Fibroblast of lung (primary cell): ENCODE results near the gene GNPTG.

Experiments
- EZH2 ChIP-seq: IDR thresholded peaks from 2 replicates; pipeline ENCODE4 v1.5.1; 2012; ENCODE audit warnings: low read length, control low read depth, mild to moderate bottlenecking; ENCODE audit errors: missing control alignments
- TF ChIP-seq, protein P1 (sequence below), 2 donors: IDR thresholded peaks in 1 of 2; conservative IDR thresholded peaks in 1 of 2; 1 replicate in 1 of 2; 2 replicates in 1 of 2; pipeline ENCODE4 v1.5.1; 2011 to 2012; ENCODE audit warnings: low read length in 2 of 2, control low read depth in 1 of 2, inconsistent platforms in 1 of 2, low read depth in 1 of 2, mild to moderate bottlenecking in 1 of 2

- no peak for TF ChIP-seq EZH2
- TF ChIP-seq, protein P1, sequence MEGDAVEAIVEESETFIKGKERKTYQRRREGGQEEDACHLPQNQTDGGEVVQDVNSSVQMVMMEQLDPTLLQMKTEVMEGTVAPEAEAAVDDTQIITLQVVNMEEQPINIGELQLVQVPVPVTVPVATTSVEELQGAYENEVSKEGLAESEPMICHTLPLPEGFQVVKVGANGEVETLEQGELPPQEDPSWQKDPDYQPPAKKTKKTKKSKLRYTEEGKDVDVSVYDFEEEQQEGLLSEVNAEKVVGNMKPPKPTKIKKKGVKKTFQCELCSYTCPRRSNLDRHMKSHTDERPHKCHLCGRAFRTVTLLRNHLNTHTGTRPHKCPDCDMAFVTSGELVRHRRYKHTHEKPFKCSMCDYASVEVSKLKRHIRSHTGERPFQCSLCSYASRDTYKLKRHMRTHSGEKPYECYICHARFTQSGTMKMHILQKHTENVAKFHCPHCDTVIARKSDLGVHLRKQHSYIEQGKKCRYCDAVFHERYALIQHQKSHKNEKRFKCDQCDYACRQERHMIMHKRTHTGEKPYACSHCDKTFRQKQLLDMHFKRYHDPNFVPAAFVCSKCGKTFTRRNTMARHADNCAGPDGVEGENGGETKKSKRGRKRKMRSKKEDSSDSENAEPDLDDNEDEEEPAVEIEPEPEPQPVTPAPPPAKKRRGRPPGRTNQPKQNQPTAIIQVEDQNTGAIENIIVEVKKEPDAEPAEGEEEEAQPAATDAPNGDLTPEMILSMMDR (conservative IDR thresholded peaks at IDR 0.05 in 1 of 2, IDR thresholded peaks at IDR 0.05 in 1 of 2; ENCODE audit: low read depth in 1 of 2, low read length in 2 of 2): no peak
These were observed 38.6 kb downstream of the GNPTG start for GRCh38 chr16:1390239-1390779.
